Thyroid gland (tissue), 4 donors: ENCODE measurements around the gene CERS4.
"Not testable (repeated sequence)": the region's sequence is repeated elsewhere in the genome, so short reads cannot be mapped to it uniquely, and the experiment has no call there.

ENCODE experiments used
- POLR2A ChIP-seq, 2 donors: fragments of 450-650 bp; IDR thresholded peaks; one replicate each; pipeline ENCODE4 v1.6.1; 2017; ENCODE audit warnings: antibody characterized with exemption in 2 of 2, mild to moderate bottlenecking in 2 of 2, moderate library complexity in 1 of 2
- TF ChIP-seq, protein P1 (sequence below), 6 experiments: fragments of 200-600 bp in 3 of 6; fragments of 450-650 bp in 3 of 6; sonication (generic) in 3 of 6; IDR thresholded peaks; one replicate each; pipeline ENCODE4 v1.5.1; 2016 to 2019; ENCODE audit warnings: antibody characterized with exemption in 6 of 6, mild to moderate bottlenecking in 2 of 6, inconsistent platforms in 1 of 6, moderate library complexity in 1 of 6

DNA sequence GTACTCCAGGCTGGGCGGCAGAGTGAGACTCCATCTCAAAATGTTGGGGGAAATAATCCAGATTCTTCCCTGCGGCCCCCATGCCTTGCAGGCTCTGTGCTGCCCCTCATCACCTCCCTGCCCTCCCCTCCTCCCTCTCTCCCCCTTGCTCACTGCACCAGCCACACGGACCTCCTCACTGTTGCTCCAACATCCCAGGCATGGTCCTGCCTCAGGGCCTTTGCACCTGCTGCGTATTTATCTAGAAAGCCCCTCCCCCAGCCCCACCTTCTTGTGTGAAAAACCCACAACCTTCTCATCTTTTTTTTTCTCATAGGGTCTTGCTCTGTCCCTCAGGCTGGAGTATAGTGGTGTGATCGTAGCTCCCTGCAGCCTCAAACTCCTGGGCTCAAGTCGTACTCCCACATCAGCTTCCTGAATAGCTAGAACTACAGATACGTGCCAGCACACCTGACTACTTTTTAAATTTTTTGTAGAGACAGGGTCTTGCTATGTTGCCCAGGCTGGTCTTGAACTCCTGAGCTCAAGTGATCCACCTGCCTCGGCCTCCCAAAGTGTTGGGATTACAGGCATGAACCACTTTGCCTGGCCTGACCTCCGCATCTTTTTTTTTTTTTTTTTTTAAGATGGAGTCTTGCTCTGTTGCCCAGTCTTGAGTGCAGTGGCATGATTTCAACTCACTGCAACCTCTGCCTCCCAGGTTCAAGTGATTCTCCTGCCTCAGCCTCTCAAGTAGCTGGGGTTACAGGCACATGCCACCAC, 38.1 kb downstream of the CERS4 start:
- TF ChIP-seq, protein P1, sequence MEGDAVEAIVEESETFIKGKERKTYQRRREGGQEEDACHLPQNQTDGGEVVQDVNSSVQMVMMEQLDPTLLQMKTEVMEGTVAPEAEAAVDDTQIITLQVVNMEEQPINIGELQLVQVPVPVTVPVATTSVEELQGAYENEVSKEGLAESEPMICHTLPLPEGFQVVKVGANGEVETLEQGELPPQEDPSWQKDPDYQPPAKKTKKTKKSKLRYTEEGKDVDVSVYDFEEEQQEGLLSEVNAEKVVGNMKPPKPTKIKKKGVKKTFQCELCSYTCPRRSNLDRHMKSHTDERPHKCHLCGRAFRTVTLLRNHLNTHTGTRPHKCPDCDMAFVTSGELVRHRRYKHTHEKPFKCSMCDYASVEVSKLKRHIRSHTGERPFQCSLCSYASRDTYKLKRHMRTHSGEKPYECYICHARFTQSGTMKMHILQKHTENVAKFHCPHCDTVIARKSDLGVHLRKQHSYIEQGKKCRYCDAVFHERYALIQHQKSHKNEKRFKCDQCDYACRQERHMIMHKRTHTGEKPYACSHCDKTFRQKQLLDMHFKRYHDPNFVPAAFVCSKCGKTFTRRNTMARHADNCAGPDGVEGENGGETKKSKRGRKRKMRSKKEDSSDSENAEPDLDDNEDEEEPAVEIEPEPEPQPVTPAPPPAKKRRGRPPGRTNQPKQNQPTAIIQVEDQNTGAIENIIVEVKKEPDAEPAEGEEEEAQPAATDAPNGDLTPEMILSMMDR (IDR thresholded peaks at IDR 0.05) = not testable (repeated sequence)
- TF ChIP-seq POLR2A (IDR thresholded peaks at IDR 0.05) = not testable (repeated sequence)
